ENCODE results near the gene FA2H.
"Not testable (repeated sequence)": the region's sequence is repeated elsewhere in the genome, so short reads cannot be mapped to it uniquely, and the experiment has no call there.

The FA2H gene

DNA sequence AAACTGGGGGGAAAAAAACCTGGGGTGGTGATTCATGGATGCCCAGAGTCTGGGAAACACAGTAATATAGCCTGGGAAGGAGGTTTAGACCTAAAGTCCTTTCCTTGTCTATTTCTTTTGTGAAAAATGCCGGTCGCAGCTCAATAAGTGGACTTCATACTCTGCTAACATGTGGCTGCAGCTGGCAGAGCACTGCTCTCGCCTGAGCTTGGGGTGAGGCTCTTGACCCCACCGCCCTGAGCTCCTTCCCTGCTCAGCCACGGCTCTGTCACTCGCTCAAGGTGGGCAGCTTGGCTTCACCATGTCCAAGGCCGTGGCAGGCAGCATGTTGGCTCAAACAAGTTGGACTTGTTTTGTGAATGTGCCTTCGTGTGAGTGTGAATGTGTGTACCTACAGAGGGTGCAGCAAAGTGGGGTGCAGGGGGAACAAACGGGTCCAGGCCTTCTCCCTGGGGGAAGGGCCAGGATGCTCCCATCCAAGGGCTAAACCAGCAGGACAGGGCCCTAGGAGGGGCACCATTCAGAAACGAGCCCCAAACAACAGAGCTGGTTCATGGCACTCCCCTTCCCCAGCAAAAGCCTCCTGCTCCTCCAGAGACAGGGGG, 4.9 kb downstream of the FA2H start:
- no peak for DNase-seq (ENCODE audit: low spot score)

DNA sequence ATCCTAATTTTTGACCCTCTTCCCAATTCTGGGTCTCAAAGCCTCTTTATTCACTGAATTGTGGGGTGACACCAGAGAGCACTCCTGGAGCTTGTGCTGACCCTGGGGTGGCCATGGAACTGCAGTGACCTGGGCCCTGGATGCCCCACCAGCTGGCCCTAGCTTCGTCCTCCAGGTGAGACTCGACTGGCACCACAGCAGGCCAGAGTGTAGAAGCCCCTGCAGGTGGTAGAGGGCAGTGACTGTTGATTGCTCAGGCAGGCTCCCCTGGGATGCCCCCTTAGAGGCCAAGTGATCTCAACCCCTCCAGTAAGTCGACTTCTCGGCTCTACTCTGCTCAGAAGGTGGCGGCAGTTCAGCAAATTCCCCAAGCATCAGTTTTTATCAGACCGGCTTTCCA, 6.4 kb downstream of the FA2H start:
- no peak for DNase-seq (ENCODE audit: low spot score)

DNA sequence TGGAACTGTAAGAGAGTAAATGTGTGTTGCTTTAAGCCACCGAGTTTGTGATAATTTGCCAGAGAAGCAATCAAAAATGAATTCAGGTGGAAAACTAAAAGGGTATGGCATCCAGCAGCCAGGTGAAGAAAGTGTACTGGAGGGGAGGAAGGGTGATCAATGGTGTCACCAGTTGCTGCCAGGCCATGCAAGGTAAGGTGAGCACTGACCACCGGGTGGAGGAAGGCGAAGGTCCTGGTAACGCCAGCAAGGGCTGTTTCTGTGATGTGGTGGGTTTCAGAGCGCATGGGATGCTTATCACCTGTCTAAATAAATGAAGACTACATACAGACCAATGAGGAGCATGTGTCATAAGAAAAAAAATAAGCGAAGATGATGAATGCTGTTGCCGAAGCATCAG, 6.9 kb downstream of the FA2H start:
- DNase-seq (ENCODE audit: low spot score): no peak

DNA sequence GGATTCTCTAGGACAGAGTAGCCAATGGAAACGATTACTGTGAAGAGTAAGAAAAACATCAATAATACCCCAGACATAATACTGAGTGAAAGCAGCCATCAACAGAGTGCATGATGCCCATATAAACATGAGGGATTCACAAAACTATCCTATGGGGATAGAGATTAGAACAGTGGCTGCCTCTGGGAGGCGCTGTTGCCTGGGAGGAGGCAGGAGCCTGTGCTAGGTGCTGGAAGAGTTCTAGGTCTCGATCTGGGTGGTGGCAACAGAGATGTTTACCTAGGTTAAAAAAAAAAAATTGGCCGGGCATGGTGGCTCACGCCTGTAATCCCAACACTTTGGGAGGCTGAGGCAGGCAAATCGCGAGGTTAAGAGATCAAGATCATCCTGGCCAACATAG, 7.9 kb downstream of the FA2H start:
- no peak for DNase-seq (ENCODE audit: low spot score)

DNA sequence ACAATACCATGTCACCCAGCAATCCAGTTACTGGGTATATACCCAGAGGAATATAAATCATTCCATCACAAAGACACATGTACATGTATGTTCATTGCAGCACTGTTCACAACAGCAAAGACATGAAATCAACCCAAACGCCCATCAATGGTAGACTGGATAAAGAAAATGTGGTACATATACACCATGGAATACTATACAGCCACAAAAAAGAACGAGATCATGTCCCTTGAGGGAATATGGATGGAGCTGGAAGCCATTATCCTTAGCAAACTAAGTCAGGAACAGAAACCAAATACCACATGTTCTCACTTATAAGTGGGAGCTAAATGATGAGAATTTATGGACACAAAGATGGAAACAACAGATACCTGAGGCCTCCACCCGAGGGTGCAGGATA, 10.4 kb downstream of the FA2H start:
- not testable (repeated sequence) for DNase-seq (ENCODE audit: low spot score)

DNA sequence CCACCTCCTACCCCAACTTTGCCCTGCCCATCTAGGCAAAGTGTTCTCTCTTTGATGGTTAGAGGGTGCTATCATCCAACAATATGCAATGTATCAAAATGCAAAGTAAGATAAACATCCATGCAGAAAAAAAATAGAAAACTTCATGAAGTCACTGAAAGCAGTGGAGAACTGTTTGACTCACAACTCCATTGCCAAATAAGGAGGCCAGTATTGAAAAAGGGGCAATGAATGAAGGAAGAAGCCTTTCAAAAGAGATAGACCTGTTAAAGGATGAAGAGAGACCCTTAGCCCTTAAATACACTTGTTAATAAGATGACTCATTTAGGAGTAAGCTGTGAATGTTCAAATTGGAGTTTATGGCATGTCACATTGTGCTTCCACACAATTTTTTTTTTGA, 13.0 kb downstream of the FA2H start:
- DNase-seq (ENCODE audit: low spot score): no peak

DNA sequence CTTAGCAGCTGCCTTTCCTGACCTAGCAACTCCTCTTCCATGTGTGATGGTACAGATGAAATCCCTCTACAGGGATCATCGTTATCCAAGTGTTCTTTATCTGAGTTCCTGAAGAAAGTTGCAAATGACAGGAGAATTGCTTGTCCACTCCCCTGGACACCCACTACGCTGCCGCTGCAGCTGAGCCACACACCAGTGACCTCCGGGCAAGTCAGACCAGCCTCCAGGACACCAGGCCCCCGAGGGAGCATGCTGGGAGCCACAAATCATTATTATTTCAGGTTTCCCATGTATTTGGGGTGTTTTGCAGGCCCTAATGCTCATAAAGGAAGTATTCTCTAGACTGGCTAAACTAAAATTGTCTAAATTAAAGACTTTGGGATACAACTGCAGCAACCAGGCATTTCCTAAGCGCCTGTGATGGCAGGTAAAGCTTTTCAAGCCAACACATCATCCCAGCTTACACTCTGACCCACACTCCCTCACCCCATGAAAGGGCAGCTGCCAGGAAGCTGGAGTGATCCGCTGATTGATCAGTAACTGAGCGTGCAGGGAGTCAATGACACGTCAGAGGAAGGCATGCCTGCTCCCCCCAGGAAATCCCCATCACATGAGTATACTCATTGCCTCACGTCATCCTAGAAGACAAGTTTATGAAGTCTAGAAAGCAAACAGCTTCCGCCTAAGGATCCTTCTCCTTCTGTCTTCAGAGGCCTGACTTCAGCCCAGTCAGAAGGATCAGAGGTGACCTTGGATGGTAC, 14.4 kb downstream of the FA2H start:
- peak; percentile 21 for DNase-seq (ENCODE audit: low spot score)

DNA sequence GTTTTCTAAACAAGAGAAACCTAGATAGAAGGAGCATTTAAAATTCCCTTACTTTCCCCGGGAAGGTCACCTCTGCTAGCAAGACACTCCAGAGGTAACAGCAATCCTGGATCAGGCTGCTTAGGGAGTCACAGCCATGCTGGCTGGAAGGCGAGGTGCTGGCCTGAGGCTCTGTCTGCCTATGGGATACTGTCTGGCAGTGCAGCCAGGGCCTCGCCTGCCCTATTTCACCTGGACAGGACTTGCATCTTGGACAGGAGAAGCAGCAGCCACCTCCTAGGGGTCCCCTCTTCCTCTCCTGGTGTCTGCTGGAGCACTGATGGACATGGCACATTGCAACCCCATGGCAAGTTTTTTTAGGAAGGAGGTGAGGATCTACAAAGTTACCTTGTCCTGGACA, 15.1 kb downstream of the FA2H start:
- no peak for DNase-seq (ENCODE audit: low spot score)

DNA sequence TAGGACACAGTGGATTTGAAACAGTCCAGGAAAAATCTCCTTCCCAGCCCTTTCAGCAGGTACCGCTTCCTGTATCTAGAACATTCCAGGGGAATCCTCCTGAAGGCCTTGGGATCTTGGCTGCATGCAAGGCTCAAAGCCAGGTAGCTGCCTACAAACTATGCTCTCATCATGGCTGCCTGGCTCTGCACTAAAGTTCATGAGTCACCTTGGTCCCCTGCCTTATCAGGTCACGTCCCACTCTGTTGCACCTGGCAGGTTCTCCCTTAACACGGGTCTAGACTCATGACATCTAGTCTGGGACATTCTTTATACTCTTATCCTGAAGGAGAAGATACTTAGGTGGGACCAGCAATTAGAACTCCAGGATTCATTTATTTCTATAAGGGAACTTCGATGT, 15.8 kb downstream of the FA2H start:
- no peak for DNase-seq (ENCODE audit: low spot score)

DNA sequence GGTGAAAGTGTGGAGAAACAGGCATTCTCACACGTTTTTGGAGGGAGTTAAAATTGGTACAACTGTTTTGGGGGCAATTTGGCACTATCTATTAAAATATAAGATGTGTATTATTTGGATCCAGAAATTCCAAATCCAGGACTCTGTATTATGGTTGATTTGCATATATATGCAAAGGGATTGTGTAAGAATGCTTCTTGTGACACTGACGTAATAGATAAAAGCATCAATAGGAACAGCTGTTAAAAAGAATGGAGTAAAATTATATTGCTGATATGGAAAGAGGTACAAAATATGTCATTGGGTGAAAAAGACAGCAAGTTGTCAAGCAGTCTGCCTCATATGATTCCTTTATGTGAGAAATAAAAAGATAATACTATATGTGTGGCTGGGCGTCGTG, 17.3 kb downstream of the FA2H start:
- DNase-seq (ENCODE audit: low spot score): no peak

DNA sequence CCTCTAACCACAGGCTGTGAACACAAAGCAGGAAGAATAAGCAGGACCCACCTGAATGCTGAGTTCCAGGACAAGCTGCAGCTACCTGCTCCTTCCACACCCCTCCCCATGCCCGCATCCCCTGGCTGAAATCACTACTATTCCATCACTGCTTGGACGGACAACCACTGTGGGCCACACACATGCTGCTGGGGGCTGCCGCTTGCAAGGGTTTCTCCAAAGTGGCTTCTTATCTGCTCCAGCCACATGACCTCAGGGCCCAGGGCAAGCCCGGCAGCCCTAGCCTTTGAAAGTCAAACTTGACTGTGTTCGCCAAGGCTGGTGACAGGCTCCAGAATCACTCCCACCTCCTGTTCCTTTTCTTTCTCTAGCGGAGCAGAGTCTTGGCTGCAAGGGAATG, 18.4 kb downstream of the FA2H start:
- no peak for DNase-seq (ENCODE audit: low spot score)

DNA sequence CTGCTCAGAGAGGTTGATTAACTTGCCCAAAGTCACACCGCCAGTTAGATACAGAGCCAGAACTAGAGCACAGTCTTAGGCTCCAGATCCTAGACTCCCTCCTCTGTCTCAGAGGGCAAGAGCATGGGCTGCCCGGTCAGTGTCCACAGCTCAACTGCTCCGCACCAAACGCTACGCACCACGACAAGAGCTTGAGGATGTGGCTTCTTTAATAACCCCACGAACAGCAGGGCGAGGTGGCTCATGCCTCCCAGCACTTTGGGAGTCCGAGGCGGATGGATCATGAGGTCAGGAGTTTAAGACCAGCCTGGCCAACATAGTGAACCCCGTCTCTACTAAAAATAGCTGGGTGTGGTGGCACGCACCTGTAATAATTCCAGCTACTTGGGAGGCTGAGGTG, 21.4 kb downstream of the FA2H start:
- no peak for DNase-seq (ENCODE audit: low spot score)

DNA sequence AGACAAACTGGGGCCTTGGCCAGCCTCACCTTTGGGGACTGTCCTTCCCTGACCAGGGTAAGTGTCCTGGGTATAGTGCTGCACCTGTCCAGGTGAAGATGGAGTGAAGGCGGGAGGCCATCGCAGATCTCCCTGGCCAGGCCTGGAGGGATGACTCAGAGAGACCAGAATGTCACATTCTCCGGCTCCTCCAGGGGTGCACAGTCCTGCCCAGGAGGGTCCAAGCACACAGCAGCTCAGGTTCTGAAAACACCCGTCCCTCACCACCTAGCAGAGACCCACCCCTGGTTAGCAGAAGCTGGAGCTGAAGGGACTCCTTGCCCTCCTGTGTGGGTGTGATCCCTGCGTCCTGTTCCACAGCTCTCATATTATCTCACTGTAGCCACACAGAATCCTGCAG, 21.9 kb downstream of the FA2H start:
- DNase-seq (ENCODE audit: low spot score): no peak

DNA sequence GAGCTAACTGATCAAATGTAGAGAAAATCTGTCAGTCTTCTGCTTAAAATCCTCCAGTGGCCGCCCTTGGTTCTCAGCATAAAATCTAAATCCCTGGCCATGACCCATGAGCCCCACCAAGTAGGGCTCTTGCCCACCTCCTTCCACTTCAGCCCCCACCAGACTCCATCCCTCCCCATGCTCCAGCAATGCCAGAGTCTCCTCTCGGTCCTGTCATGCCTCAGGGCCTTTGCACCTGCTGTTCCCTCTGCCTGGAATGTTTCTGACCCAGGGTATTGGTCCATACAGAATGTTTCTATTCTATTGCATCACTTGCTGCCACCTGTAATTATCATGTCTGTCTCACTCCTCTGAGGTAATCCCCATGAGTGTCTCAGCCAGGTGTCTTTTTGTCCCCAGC, 22.4 kb downstream of the FA2H start:
- no peak for DNase-seq (ENCODE audit: low spot score)

DNA sequence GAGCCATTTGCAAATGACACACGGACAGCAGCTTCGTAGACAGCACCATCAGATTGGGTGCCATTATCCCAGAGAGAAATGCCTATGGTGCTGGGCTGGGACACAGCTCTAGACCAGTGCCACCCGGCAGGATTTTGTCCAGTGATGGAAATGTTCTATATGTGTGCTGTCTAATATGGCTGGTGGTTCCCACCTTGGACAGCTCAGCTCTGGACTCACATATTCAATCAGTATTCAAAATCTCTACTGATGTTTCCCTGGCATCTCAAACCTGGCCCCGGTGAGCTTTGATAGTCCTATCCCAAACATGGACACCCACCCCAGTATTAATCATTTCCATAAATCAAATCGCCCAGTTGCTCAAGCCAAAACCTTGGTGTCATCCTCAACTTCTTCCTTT, 23.0 kb downstream of the FA2H start:
- no peak for DNase-seq (ENCODE audit: low spot score)

DNA sequence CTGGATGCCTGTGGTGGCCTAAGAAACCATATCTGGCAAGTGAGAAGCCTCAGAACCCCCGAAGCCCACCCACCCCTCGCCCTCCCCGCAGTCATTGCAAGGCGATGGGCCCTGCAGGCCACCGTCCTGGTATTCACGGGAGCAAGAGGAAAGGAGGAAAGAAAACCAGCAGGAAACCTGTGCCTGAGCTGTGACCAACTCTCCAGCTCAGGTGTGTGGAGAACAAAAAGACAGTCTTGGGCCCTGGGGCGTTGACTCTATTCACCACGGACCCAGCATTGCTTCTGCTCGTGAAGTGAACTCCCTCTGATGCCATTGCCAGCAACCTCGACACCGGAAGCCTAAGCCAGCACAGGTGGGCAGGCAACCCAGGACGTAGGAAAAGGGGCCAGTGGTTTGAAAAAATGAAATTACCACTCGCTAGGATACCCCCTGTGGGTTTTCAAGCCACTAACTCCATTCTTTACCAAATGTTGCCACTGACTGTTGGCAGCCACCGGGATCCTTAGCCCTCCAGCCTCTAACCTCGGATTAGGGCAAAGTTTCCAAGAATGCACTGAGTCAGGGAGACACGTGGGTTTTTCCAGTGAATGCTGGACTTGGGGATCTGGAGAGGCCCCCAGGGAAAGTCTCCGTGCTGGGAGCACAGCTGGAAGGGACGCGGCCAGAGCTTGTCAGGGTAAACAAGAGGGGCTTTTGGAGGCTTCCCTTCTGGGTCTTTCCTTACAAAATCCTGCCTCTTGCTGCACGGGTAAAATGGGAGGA, 25.1 kb downstream of the FA2H start:
- DNase-seq (ENCODE audit: low spot score): no peak

DNA sequence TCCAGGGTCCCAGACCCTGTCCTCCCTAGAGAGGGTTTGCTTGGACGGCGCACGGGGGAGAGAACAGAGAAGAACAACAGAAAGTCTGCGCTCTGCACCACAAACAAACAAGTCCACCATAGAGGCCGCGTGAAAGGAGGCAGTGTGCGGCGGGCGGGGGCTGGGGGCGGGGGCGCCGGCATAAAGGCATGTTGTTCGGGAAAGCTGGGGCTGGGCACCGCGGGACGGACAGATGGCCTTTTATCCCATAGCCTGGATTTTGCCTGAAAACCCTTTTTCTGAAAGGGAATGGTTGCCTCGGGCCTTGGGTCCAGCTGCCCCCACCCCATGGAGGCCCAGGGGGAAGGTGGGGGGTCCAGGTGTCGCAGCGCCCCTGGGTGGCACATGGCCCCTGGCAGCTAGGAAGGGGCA, 26.0 kb downstream of the FA2H start:
- no peak for DNase-seq (ENCODE audit: low spot score)

DNA sequence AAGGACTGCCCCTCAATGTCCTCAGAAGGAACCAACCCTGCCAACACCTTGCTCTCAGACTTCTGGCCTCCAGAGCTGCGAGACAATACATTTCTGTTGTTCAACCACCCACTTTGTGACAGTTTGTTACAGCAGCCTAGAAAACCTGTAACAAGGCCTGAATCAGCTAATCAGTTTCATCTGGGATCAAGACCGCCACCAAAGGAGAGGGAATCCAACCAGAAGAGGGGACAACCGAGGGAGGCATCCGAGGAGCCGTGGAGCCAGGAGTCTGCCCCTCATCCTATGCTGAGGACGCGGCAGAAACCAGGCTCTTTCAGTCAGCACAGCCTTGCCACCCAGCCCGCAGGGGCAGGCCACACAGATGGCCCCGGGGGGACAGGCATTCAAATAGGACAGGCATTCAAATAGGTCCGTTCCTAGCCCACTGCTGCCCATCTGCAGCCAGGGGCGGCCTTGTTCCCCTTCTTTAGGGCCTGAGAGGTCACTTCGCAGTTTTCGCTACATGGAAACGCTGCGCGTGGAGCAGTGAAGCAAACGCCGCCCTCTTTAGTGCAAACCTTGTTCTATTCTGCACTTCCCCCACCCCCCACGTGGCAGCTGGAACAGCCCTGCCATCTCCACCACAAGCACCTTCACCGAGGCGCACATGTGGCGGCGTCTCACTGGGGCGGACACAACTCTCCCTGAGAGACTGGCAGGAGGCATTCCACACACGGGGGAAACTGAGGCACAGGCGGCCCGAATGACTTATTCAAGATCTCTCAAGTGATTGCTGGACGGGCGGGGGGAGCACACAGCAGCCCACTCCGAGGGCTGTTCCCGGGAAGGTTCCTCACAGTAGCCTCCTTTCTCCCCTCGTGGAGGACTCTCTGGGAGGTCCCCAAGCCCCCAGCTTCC, 26.7 kb downstream of the FA2H start:
- DNase-seq (ENCODE audit: low spot score): no peak

DNA sequence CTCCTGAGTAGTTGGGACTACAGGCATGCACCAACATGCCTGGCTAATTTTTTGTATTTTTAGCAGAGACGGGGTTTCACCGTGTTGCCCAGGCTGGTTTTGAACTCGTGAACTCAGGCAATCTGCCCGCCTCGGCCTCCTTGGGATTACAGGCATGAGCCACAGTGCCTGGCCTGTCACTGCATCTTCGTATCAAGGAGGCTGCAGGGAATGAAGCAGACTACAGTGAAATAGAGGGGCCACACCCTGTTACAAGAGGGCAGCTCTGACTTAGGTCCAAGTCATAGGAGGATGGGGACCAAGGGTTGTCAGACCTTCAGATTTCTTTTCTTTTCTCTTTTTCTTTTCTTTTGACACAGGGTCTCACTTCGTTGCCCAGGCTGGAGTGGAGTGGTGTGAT, 28.7 kb downstream of the FA2H start:
- DNase-seq (ENCODE audit: low spot score): no peak

DNA sequence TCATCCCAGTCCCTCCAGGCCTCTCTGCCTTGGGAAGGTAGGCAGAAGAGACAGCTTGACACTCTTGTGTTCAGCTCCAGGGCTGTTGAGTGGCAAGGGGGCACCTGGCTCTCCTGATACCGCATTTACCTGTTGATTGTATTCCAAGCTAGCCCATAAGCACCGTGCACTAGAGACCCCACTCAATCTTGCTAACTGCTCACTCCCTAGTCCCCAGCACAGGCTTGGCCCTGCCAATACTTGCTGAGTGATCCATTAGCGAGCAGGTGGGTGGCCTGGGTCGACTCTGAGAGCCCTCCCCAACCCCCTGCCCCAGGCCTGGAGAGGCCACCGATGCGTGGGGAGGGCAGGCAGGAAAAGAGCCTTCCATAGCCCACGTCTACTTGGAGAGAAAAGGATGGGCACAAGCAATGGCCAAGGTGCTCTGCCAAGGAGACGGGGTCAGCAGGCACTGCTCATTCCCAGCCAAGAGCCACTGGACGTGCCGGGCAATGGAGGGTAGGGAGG, 29.5 kb downstream of the FA2H start:
- DNase-seq (ENCODE audit: low spot score): no peak

DNA sequence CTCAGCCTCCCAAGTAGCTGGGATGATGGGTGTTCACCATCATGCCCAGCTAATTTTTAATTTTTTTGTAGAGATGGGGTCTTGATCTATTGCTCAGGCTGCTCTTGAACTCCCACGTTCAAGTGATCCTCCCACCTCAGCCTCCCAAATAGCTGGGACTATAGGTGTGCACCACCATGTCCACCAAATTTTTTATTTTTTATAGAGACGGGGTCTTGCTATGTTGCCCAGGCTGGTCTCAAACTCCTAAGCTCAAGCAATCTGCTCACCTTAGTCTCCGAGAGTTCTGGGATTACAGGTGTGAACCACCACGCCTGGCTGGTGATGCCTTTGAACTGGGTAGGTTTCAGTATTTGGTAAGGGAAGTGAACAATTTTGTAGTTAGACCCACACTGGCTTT, 30.1 kb downstream of the FA2H start:
- no peak for DNase-seq (ENCODE audit: low spot score)

DNA sequence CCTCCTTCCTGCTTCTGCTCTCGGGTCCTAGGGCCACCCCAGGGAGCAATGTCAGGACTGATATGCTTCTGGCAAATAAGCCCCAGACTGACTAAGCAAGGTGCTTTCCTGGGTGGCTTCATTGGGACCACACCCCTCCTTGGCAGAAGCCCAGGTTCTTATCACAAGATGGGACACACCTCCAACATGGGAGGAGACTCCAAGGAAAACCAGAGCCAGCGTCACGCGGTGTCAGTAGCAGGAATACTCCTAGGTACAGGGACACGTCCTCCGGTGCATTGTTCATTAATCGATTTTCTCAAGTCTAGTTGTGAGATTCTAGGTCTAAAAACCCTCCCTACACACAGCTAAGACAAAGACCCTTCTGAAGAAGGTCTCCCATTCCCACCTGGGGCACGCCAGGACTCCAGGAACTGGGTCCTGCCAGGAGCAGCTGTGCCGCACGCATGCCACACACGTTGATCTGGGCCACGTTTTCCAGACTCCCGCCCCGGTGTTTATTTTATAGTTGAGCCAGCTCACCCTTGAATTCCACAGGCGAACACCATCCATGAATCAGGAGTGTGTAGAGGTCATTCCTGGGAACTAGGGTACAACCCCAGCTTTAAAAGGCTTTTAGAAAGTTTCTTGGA, 30.8 kb downstream of the FA2H start:
- no peak for DNase-seq (ENCODE audit: low spot score)
